H9 (cell line): ENCODE measurements around the gene CCSER2. TPM values are rescaled to one million over a fixed set of nuclear protein-coding genes. Genes with fewer than 3 reads are reported as not detected.

Experiments
- DNase-seq: peaks from one replicate; pipeline ENCODE4 v3.0.0-alpha.2; 2017
- H2AFZ ChIP-seq: one replicate; pipeline ENCODE4 v1.6.1; 2013; ENCODE audit warnings: mild to moderate bottlenecking, low read length, control low read depth, moderate library complexity
- H2AK5ac ChIP-seq: 2 replicates; pipeline ENCODE4 v1.6.1; 2013; ENCODE audit warnings: low read length, control low read depth, mixed read lengths; ENCODE audit not compliant: insufficient read length
- H2BK120ac ChIP-seq: one replicate; pipeline ENCODE4 v1.6.1; 2013; ENCODE audit warnings: low read depth, mild to moderate bottlenecking, low read length, control low read depth, inconsistent platforms; ENCODE audit not compliant: poor library complexity, severe bottlenecking
- H2BK12ac ChIP-seq: 2 replicates; pipeline ENCODE4 v1.6.1; 2013; ENCODE audit warnings: low read length, control low read depth, mixed read lengths, low read depth; ENCODE audit not compliant: insufficient read length
- H2BK15ac ChIP-seq: 2 replicates; pipeline ENCODE4 v1.6.1; 2013; ENCODE audit warnings: low read depth, low read length, control low read depth
- H2BK20ac ChIP-seq: one replicate; pipeline ENCODE4 v1.6.1; 2013; ENCODE audit warnings: low read depth, mild to moderate bottlenecking, low read length, control low read depth, inconsistent platforms; ENCODE audit not compliant: poor library complexity, severe bottlenecking
- H2BK5ac ChIP-seq: 2 replicates; pipeline ENCODE4 v1.6.1; 2013; ENCODE audit warnings: low read length, control low read depth, mixed read lengths; ENCODE audit not compliant: insufficient read length
- H3K14ac ChIP-seq: 2 replicates; pipeline ENCODE4 v1.6.1; 2013; ENCODE audit warnings: low read length, control low read depth; ENCODE audit not compliant: insufficient read depth
- H3K18ac ChIP-seq: 2 replicates; pipeline ENCODE4 v1.6.1; 2013; ENCODE audit warnings: low read depth, mild to moderate bottlenecking, mixed read lengths, low read length, control low read depth; ENCODE audit not compliant: insufficient read length
- H3K23ac ChIP-seq: 2 replicates; pipeline ENCODE4 v1.6.1; 2013; ENCODE audit warnings: low read length, control low read depth, mixed read lengths, low read depth; ENCODE audit not compliant: insufficient read length
- H3K23me2 ChIP-seq: 2 replicates; pipeline ENCODE4 v1.6.1; 2013; ENCODE audit warnings: low read depth, mild to moderate bottlenecking, mixed read lengths, low read length, control low read depth; ENCODE audit not compliant: insufficient read length, poor library complexity, severe bottlenecking
- H3K27ac ChIP-seq: 2 replicates; pipeline ENCODE4 v1.5.1; 2013; ENCODE audit warnings: low read length, control low read depth, mixed read lengths, low read depth; ENCODE audit not compliant: insufficient read length
- H3K27me3 ChIP-seq: 2 replicates; pipeline ENCODE4 v1.6.1; 2013; ENCODE audit warnings: low read length, control low read depth, inconsistent platforms; ENCODE audit not compliant: insufficient read depth
- H3K4ac ChIP-seq: 2 replicates; pipeline ENCODE4 v1.6.1; 2013; ENCODE audit warnings: low read depth, mild to moderate bottlenecking, control low read depth, inconsistent platforms, low read length, moderate library complexity
- H3K4me1 ChIP-seq: 2 replicates; pipeline ENCODE4 v1.6.1; 2013; ENCODE audit warnings: low read length, control low read depth, inconsistent platforms; ENCODE audit not compliant: insufficient read depth
- H3K4me2 ChIP-seq: 2 replicates; pipeline ENCODE4 v1.6.1; 2013; ENCODE audit warnings: low read length, control low read depth, mixed read lengths; ENCODE audit not compliant: insufficient read length, insufficient read depth
- H3K56ac ChIP-seq: 2 replicates; pipeline ENCODE4 v1.6.1; 2013; ENCODE audit warnings: low read depth, mild to moderate bottlenecking, mixed read lengths, low read length, control low read depth; ENCODE audit not compliant: insufficient read length
- H3K79me1 ChIP-seq: 2 replicates; pipeline ENCODE4 v1.6.1; 2013; ENCODE audit warnings: low read depth, mild to moderate bottlenecking, moderate library complexity, low read length, control low read depth, inconsistent platforms; ENCODE audit not compliant: insufficient read depth, poor library complexity, severe bottlenecking
- H3K79me2 ChIP-seq: 2 replicates; pipeline ENCODE4 v1.6.1; 2013; ENCODE audit warnings: low read length, control low read depth, inconsistent platforms; ENCODE audit not compliant: insufficient read depth
- H3K9ac ChIP-seq: 2 replicates; pipeline ENCODE4 v1.6.1; 2013; ENCODE audit warnings: low read length, control low read depth, mixed read lengths; ENCODE audit not compliant: insufficient read length; ENCODE audit errors: extremely low read depth
- H3K9me3 ChIP-seq: one replicate; pipeline ENCODE4 v1.6.1; 2013; ENCODE audit warnings: low read depth, low read length, inconsistent platforms; ENCODE audit not compliant: control insufficient read depth
- H3T11ph ChIP-seq: one replicate; pipeline ENCODE4 v1.6.1; 2013; ENCODE audit warnings: mild to moderate bottlenecking, low read length, control low read depth, inconsistent platforms
- H4K20me1 ChIP-seq: one replicate; pipeline ENCODE4 v1.6.1; 2013; ENCODE audit not compliant: control insufficient read depth, insufficient read length, insufficient read depth
- H4K5ac ChIP-seq: 2 replicates; pipeline ENCODE4 v1.6.1; 2013; ENCODE audit warnings: low read depth, mild to moderate bottlenecking, mixed read lengths, low read length, control low read depth; ENCODE audit not compliant: insufficient read length
- H4K8ac ChIP-seq: replicated peaks from 2 replicates; pipeline ENCODE4 v1.6.1; 2013; ENCODE audit warnings: low read length, control low read depth, mixed read lengths, low read depth; ENCODE audit not compliant: insufficient read length
- H4K91ac ChIP-seq: 2 replicates; pipeline ENCODE4 v1.6.1; 2013; ENCODE audit warnings: low read depth, mild to moderate bottlenecking, moderate library complexity, mixed read lengths, low read length, control low read depth; ENCODE audit not compliant: insufficient read length
- H3K27ac Mint-ChIP-seq, 3 experiments: 2 replicates in 2 of 3; 3 replicates in 1 of 3; pipeline ENCODE4 v1.8.0; 2020 to 2021; ENCODE audit warnings: mixed read lengths in 3 of 3, mild to moderate bottlenecking in 1 of 3, moderate library complexity in 1 of 3
- H3K27me3 Mint-ChIP-seq: 2 replicates; pipeline ENCODE4 v1.8.0; 2021; ENCODE audit warnings: low read depth, mild to moderate bottlenecking, moderate library complexity, mixed read lengths
- H3K36me3 Mint-ChIP-seq, 3 experiments: 2 replicates in 2 of 3; 3 replicates in 1 of 3; pipeline ENCODE4 v1.8.0; 2020 to 2021; ENCODE audit warnings: low read depth in 3 of 3, mixed read lengths in 3 of 3; ENCODE audit not compliant: insufficient read depth in 1 of 3
- H3K4me1 Mint-ChIP-seq, 2 experiments: 2 replicates each; pipeline ENCODE4 v1.8.0; 2020; ENCODE audit warnings: mixed read lengths in 2 of 2
- H3K4me3 Mint-ChIP-seq, 2 experiments: 2 replicates in 1 of 2; 3 replicates in 1 of 2; pipeline ENCODE4 v1.8.0; 2020 to 2021; ENCODE audit warnings: mild to moderate bottlenecking in 2 of 2, mixed read lengths in 2 of 2, moderate library complexity in 1 of 2
- H3K9me3 Mint-ChIP-seq, 2 experiments: 2 replicates in 1 of 2; 3 replicates in 1 of 2; pipeline ENCODE4 v1.8.0; 2020; ENCODE audit warnings: mild to moderate bottlenecking in 2 of 2, mixed read lengths in 2 of 2, moderate library complexity in 1 of 2
- WGBS: extraction: QIAGEN DNeasy Blood & Tissue Kit; methylation state at CpG from one replicate; pipeline ENCODE4 v1.1.7; 2013; ENCODE audit warnings: missing lambda C conversion rate, low lambda C conversion rate, mixed read lengths; ENCODE audit not compliant: insufficient read length; ENCODE audit errors: extremely low coverage; 5-methylcytosine and 5-hydroxymethylcytosine counted together
- total RNA-seq: library from RNA; stranded (reverse); gene quantifications from 2 replicates; pipeline ENCODE4 v1.2.1, GENCODE V29; 2021
- TF ChIP-seq, protein P1 (sequence below): fragments of 200-600 bp; sonication (generic); conservative IDR thresholded peaks from 3 replicates; pipeline ENCODE4 v1.8.0; 2021; ENCODE audit warnings: antibody characterized with exemption, mild to moderate bottlenecking

CCSER2 gene
- total RNA-seq, 1 experiment from 2014 or later, result 22.2 TPM

DNA sequence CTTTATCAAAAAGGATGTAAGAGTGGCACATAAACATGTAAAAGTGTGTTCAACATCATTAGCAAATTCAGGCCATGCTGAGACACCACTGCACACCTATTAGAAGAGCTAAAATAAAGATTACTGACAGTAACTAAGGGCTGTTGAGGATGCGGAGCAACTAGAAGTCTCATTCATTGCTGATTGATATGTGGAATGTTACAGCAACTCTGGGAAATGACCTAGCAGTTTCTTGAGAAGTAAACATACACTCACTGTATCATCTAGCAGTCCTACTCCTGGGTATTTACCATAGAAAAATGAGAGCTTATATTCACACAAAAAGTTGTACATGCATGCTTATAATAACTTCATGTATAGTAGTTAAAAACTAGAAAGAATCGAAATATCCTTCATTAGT, 77.3 kb downstream of the CCSER2 start:
- Histone ChIP-seq H3K79me2 (no peaks in the 10 kb centered on the region), H2AK5ac (no peak overlapping the region), H3K9ac (no peak overlapping the region), H3T11ph (no peak overlapping the region), H4K20me1 (no peaks in the 10 kb centered on the region), H4K91ac (no peak overlapping the region), H2BK120ac (no peak overlapping the region), H3K23ac (no peak overlapping the region), H2BK12ac (no peak overlapping the region), H3K27ac (no peak overlapping the region), H4K5ac (no peak overlapping the region), H3K18ac (no peak overlapping the region), H2BK15ac (no peak overlapping the region), H4K8ac (no peak overlapping the region), H3K79me1 (no peaks in the 10 kb centered on the region), H3K56ac (no peak overlapping the region), H2BK5ac (no peak overlapping the region), H2BK20ac (no peak overlapping the region), H3K27me3 (no peaks in the 10 kb centered on the region), H3K9me3 (no peaks in the 10 kb centered on the region), H3K23me2 (no peaks in the 10 kb centered on the region), H3K14ac (no peak overlapping the region), H3K4me1 (no peaks in the 10 kb centered on the region), H3K4me2 (no peak overlapping the region), H3K4ac (no peak overlapping the region), H2AFZ (no peak overlapping the region)
- Mint-ChIP-seq H3K9me3 (peaks cover 4 to 9% of the 10 kb centered on the region in 2 experiments), H3K36me3 (peaks cover 9 to 11% (median 10%) of the 10 kb centered on the region in 3 experiments), H3K27me3 (no peaks in the 10 kb centered on the region), H3K4me1 (peaks cover 12% of the 10 kb centered on the region in 2 experiments), H3K4me3 (no peak overlapping the region), H3K27ac (no peak overlapping the region)
- no peak for DNase-seq
- no CpG with 5 or more reads among the region's 2 CpGs for WGBS
- TF ChIP-seq, protein P1, sequence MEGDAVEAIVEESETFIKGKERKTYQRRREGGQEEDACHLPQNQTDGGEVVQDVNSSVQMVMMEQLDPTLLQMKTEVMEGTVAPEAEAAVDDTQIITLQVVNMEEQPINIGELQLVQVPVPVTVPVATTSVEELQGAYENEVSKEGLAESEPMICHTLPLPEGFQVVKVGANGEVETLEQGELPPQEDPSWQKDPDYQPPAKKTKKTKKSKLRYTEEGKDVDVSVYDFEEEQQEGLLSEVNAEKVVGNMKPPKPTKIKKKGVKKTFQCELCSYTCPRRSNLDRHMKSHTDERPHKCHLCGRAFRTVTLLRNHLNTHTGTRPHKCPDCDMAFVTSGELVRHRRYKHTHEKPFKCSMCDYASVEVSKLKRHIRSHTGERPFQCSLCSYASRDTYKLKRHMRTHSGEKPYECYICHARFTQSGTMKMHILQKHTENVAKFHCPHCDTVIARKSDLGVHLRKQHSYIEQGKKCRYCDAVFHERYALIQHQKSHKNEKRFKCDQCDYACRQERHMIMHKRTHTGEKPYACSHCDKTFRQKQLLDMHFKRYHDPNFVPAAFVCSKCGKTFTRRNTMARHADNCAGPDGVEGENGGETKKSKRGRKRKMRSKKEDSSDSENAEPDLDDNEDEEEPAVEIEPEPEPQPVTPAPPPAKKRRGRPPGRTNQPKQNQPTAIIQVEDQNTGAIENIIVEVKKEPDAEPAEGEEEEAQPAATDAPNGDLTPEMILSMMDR, result no peak
